Measurements from ENCODE around the gene KCTD17.

KCTD17 gene

DNA sequence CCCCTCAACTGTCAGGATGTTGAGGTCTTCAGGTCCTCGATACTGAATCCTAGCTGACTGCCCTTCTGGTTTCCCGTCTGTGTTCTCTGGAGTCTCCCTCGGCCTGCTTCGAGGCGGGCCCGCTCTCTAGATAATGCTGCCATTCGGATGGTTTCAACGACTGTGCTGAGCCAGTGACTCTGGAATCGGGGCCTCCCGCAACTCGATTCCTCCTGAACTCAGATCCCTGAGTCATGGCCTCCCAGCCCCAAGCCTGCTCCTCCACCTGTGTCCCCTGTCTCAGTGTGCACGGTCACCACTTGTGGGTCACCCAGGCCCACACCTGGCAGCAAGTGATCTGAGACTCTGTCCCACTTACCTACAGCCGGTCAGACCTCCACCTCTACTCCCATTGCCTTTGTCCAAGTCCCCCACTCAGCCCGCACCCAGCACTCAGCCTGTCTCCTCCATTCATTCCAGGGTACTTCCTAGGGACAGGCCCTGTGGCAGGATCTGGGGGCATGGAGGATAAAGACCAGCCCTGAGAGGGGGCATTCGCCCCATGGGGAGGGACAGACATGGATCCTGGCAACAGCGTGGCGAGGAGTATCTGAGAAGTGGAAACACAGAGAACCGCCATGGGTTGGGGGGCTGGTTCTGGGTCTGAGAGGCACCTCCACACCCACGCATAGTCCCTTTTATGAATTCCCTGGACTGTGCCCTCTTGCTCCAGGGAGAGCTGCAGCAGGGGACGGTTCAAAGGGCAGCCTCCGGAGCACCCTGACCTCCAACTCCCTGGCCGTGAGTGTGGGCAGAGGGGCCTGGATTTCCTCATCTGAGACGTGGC, 17.7 kb upstream of the KCTD17 start:
- no peak for DNase-seq (ENCODE audit: low spot score)
- TF ChIP-seq CTCF (IDR thresholded peaks at IDR 0.05), result no peak
- Histone ChIP-seq H3K4me3 (no peak overlapping the region), H3K27ac (no peak overlapping the region)

DNA sequence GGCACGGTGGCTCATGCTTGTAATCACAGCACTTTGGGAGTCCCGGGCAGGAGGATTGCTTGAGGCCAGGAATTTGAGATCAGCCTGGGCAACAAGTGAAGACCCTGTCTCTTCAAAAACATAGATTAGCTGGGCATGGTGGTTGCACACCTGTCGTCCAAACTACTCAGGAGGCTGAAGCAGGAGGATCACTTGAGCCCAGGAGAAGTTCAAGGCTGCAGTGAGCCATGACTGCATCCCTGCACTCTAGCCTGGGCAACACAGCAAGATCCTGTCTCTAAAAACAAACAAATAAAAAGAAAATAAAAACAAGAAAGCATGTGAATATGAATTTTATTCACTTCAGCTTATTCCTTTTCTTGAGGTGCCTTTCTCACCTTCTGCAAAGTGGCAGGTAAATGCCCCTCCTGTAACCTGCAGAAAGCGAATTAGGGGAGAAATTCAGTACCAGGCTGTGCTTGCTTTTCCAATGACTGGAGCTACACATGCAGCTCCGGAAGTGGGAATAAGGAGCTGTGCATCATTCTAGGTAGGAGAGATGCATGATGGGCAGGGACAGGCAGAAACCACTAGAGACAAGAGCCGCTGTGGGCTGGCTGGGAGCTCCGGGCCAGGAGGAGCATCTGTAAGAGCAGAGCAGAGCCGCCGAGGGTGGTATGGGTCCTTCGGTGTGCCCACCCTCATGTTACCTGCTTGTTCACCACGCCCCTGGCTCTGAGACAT, 14.7 kb upstream of the KCTD17 start:
- no peak for TF ChIP-seq CTCF (IDR thresholded peaks at IDR 0.05)
- Histone ChIP-seq H3K4me3 (no peak overlapping the region), H3K27ac (no peak overlapping the region)
- no peak for DNase-seq (ENCODE audit: low spot score)

DNA sequence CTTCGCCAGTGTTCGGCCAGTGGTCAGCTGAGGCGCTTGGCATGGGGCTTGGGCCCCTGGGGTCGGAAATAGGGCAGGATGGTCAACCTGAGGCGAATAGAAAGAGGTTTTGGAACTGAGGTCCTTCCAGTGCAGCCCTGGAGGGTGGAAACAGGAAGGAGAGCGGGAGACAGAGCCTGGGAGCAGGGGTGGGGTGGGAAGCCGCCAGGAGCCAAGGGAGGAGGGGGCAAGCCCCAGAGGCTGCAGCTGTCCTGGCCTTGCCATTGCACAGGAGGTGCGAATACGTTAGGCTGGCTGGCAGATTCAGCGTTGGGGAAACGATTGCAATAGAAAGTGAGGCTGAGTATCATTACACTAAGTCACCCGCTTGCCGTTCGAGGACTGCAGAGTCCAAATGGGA, 13.9 kb upstream of the KCTD17 start:
- Histone ChIP-seq H3K27ac (no peak overlapping the region), H3K4me3 (no peak overlapping the region)
- TF ChIP-seq CTCF (IDR thresholded peaks at IDR 0.05), result no peak
- no peak for DNase-seq (ENCODE audit: low spot score)

DNA sequence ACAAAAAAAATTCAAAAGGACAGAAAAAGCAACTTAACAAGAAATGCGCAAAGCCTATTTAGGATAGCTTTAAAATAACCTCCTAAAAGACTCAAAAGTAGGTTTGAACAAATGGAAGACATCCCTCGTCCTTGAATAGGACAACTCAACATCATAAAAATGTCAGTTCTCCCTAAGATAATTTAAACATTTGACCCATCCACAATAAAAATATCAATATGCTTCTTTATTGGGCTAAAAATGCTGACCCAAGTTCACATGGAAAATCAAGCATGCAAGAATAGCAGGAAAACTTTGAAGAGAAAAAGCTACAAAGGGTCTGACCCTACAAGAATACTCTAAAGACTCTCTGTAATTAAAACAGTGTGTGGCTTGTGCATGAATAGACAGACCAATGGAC, 12.1 kb upstream of the KCTD17 start:
- DNase-seq (ENCODE audit: low spot score), result no peak
- Histone ChIP-seq H3K4me3 (no peak overlapping the region), H3K27ac (no peak overlapping the region)
- no peak for TF ChIP-seq CTCF (IDR thresholded peaks at IDR 0.05)

DNA sequence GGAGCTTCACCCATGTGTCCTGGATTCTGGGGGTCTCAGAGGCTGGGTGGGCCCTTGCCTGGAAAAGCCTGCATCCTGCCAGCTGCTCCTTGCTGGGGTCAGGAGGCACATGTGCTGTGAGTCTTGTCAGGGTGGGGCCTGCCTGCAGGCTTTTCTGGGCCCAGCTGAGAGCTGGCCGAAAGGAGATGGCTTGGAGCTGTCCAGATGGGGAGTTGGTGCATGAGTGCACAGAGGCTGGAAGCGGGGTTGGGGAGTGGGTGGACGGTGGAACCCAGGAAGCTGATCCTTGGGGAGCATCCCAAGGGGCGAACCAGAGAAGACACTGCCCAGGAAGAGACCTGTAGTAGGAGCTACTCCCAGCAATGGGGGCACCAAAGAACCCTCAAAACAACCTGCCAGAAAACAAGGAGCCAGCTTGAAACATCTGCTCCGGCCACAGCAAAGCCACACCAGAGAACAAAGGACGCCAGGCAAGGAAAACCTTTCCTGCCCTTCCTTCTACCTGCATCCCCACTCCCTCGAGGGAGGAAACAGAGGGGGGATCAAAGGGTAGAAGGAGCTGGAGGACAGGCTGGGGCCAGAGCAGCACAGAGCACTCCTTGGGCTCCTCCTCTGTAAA, 8.2 kb upstream of the KCTD17 start:
- no peak overlapping the region for H3K4me3 ChIP-seq
- DNase-seq (ENCODE audit: low spot score), result no peak
- TF ChIP-seq CTCF (IDR thresholded peaks at IDR 0.05), result no peak
- no peak overlapping the region for H3K27ac ChIP-seq

DNA sequence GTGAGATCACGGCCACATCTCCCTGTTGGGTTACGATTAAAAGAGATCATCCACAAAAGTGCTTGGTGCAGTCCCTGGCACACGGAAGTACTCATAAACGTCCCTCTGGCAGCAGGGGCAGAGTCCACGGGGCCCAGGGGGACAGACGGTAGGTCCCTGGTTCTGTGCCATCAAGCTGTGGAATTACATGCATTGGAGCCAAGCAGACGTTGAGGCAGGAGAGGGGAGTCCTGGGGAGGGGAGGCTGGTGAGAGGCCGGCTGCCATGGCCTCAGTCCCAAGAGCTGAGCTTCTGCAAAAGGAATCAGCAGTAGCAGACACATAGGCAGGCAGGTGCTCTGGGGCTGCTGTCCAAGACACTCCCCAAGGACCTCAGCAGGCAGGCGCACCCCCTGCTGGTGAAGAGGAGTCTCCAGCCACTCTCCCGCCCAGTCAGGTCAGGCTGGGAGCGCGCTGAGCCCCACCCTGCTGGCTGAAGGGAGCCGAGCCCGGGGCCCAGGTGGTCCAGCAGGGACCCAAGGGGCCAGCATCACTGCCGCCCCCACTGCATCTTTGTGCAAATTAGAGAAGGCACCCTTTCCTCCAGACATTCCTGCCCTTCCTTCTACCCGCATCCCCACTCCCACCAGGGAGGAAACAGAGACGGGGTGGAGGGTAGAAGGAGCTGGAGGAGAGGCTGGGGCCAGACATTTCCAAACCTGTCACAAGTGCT, 7.6 kb upstream of the KCTD17 start:
- no peak overlapping the region for H3K4me3 ChIP-seq
- no peak overlapping the region for H3K27ac ChIP-seq
- DNase-seq (ENCODE audit: low spot score), result no peak
- no peak for TF ChIP-seq CTCF (IDR thresholded peaks at IDR 0.05)

Data from coronary artery (tissue), 2 donors.